Activated naive CD4-positive, alpha-beta T cell treated with anti-CD3 and anti-CD28 coated beads, Interleukin-2, amount 50 U/mL, for 24 hours (primary cell): ENCODE data around the gene ST7.

ENCODE experiments used
- H3K27ac Mint-ChIP-seq: one replicate; pipeline ENCODE4 v1.8.0; 2021; ENCODE audit warnings: mild to moderate bottlenecking, mixed read lengths
- H3K27me3 Mint-ChIP-seq: one replicate; pipeline ENCODE4 v1.8.0; 2021; ENCODE audit warnings: mixed read lengths
- H3K36me3 Mint-ChIP-seq: one replicate; pipeline ENCODE4 v1.8.0; 2021; ENCODE audit warnings: mixed read lengths
- H3K4me1 Mint-ChIP-seq: one replicate; pipeline ENCODE4 v1.8.0; 2021; ENCODE audit warnings: mixed read lengths
- H3K4me3 Mint-ChIP-seq: one replicate; pipeline ENCODE4 v1.8.0; 2021; ENCODE audit warnings: mild to moderate bottlenecking, mixed read lengths
- H3K9me3 Mint-ChIP-seq: one replicate; pipeline ENCODE4 v1.8.0; 2021; ENCODE audit warnings: mixed read lengths

ST7 gene

GRCh38 chr7:117135553-117135891 lies 182.2 kb downstream of the ST7 start:
- H3K9me3 Mint-ChIP-seq = no peaks in the 10 kb centered on the region
- no peaks in the 10 kb centered on the region for H3K4me1 Mint-ChIP-seq
- H3K4me3 Mint-ChIP-seq = no peak overlapping the region
- H3K27me3 Mint-ChIP-seq = no peaks in the 10 kb centered on the region
- H3K27ac Mint-ChIP-seq = no peak overlapping the region
- peaks cover 13% of the 10 kb centered on the region for H3K36me3 Mint-ChIP-seq

GRCh38 chr7:117137868-117138267 lies 184.6 kb downstream of the ST7 start:
- no peaks in the 10 kb centered on the region for H3K9me3 Mint-ChIP-seq
- H3K27me3 Mint-ChIP-seq = no peaks in the 10 kb centered on the region
- no peaks in the 10 kb centered on the region for H3K4me1 Mint-ChIP-seq
- H3K4me3 Mint-ChIP-seq = no peak overlapping the region
- H3K36me3 Mint-ChIP-seq = peaks cover 13% of the 10 kb centered on the region
- H3K27ac Mint-ChIP-seq = no peak overlapping the region

- H3K27ac Mint-ChIP-seq = no peak overlapping the region
- no peaks in the 10 kb centered on the region for H3K4me1 Mint-ChIP-seq
- no peaks in the 10 kb centered on the region for H3K27me3 Mint-ChIP-seq
- no peaks in the 10 kb centered on the region for H3K9me3 Mint-ChIP-seq
- peaks cover 17% of the 10 kb centered on the region for H3K36me3 Mint-ChIP-seq
- no peak overlapping the region for H3K4me3 Mint-ChIP-seq
Measured at GRCh38 chr7:117138495-117138894, 185.2 kb downstream of the ST7 start.

GRCh38 chr7:117138981-117139380 lies 185.7 kb downstream of the ST7 start:
- Mint-ChIP-seq H3K27ac (no peak overlapping the region), H3K9me3 (no peaks in the 10 kb centered on the region), H3K4me3 (no peak overlapping the region), H3K27me3 (no peaks in the 10 kb centered on the region), H3K36me3 (peaks cover 13% of the 10 kb centered on the region), H3K4me1 (no peaks in the 10 kb centered on the region)

GRCh38 chr7:117139397-117139984 lies 186.2 kb downstream of the ST7 start:
- no peak overlapping the region for H3K4me3 Mint-ChIP-seq
- H3K4me1 Mint-ChIP-seq = no peaks in the 10 kb centered on the region
- no peak overlapping the region for H3K27ac Mint-ChIP-seq
- H3K36me3 Mint-ChIP-seq = peaks cover 8% of the 10 kb centered on the region
- H3K27me3 Mint-ChIP-seq = no peaks in the 10 kb centered on the region
- H3K9me3 Mint-ChIP-seq = no peaks in the 10 kb centered on the region

- no peaks in the 10 kb centered on the region for H3K9me3 Mint-ChIP-seq
- H3K36me3 Mint-ChIP-seq = peaks cover 8% of the 10 kb centered on the region
- no peaks in the 10 kb centered on the region for H3K4me1 Mint-ChIP-seq
- no peak overlapping the region for H3K4me3 Mint-ChIP-seq
- no peaks in the 10 kb centered on the region for H3K27me3 Mint-ChIP-seq
- H3K27ac Mint-ChIP-seq = no peak overlapping the region
Measured at GRCh38 chr7:117140921-117141320, 187.6 kb downstream of the ST7 start.

- no peaks in the 10 kb centered on the region for H3K27me3 Mint-ChIP-seq
- H3K9me3 Mint-ChIP-seq = no peaks in the 10 kb centered on the region
Measured at GRCh38 chr7:117143066-117143465, 189.8 kb downstream of the ST7 start.

GRCh38 chr7:117143580-117143979 lies 190.3 kb downstream of the ST7 start:
- H3K4me3 Mint-ChIP-seq = no peak overlapping the region
- H3K36me3 Mint-ChIP-seq = peaks cover 7% of the 10 kb centered on the region
- no peak overlapping the region for H3K27ac Mint-ChIP-seq
- no peaks in the 10 kb centered on the region for H3K9me3 Mint-ChIP-seq
- no peaks in the 10 kb centered on the region for H3K4me1 Mint-ChIP-seq
- no peaks in the 10 kb centered on the region for H3K27me3 Mint-ChIP-seq

More at GRCh38 chr7:117143066-117143465, 189.8 kb downstream of the ST7 start:
- peaks cover 10% of the 10 kb centered on the region for H3K36me3 Mint-ChIP-seq
- peak overlapping the region; percentile 56 for H3K27ac Mint-ChIP-seq
- no peaks in the 10 kb centered on the region for H3K4me1 Mint-ChIP-seq
- H3K4me3 Mint-ChIP-seq = no peak overlapping the region

GRCh38 chr7:117145333-117145732 lies 192.0 kb downstream of the ST7 start:
- no peaks in the 10 kb centered on the region for H3K4me1 Mint-ChIP-seq
- H3K27ac Mint-ChIP-seq = no peak overlapping the region
- no peaks in the 10 kb centered on the region for H3K27me3 Mint-ChIP-seq
- no peaks in the 10 kb centered on the region for H3K9me3 Mint-ChIP-seq
- peaks cover 7% of the 10 kb centered on the region for H3K36me3 Mint-ChIP-seq
- no peak overlapping the region for H3K4me3 Mint-ChIP-seq

GRCh38 chr7:117146059-117146458 lies 192.8 kb downstream of the ST7 start:
- no peaks in the 10 kb centered on the region for H3K9me3 Mint-ChIP-seq
- no peaks in the 10 kb centered on the region for H3K4me1 Mint-ChIP-seq
- no peaks in the 10 kb centered on the region for H3K27me3 Mint-ChIP-seq
- H3K27ac Mint-ChIP-seq = peak overlapping the region; percentile 3
- peaks cover 7% of the 10 kb centered on the region for H3K36me3 Mint-ChIP-seq
- no peak overlapping the region for H3K4me3 Mint-ChIP-seq

GRCh38 chr7:117146511-117146910 lies 193.2 kb downstream of the ST7 start:
- Mint-ChIP-seq H3K27me3 (no peaks in the 10 kb centered on the region), H3K4me1 (no peaks in the 10 kb centered on the region), H3K27ac (no peak overlapping the region), H3K36me3 (peaks cover 7% of the 10 kb centered on the region), H3K4me3 (no peak overlapping the region), H3K9me3 (no peaks in the 10 kb centered on the region)

- Mint-ChIP-seq H3K4me3 (no peak overlapping the region), H3K36me3 (peaks cover 3% of the 10 kb centered on the region), H3K9me3 (no peaks in the 10 kb centered on the region), H3K27me3 (no peaks in the 10 kb centered on the region), H3K4me1 (no peaks in the 10 kb centered on the region), H3K27ac (no peak overlapping the region)
Measured at GRCh38 chr7:117148971-117149370, 195.7 kb downstream of the ST7 start.

GRCh38 chr7:117149692-117150091 lies 196.4 kb downstream of the ST7 start:
- H3K27me3 Mint-ChIP-seq = no peaks in the 10 kb centered on the region
- H3K4me3 Mint-ChIP-seq = no peak overlapping the region
- H3K4me1 Mint-ChIP-seq = no peaks in the 10 kb centered on the region
- no peak overlapping the region for H3K27ac Mint-ChIP-seq
- no peaks in the 10 kb centered on the region for H3K9me3 Mint-ChIP-seq
- peaks cover 3% of the 10 kb centered on the region for H3K36me3 Mint-ChIP-seq

GRCh38 chr7:117152213-117153007 lies 199.1 kb downstream of the ST7 start:
- Mint-ChIP-seq H3K27ac (no peak overlapping the region), H3K27me3 (no peaks in the 10 kb centered on the region), H3K4me1 (no peaks in the 10 kb centered on the region), H3K4me3 (no peak overlapping the region), H3K36me3 (peaks cover 1% of the 10 kb centered on the region), H3K9me3 (no peaks in the 10 kb centered on the region)

GRCh38 chr7:117153016-117153545 lies 199.8 kb downstream of the ST7 start:
- Mint-ChIP-seq H3K27ac (no peak overlapping the region), H3K36me3 (no peaks in the 10 kb centered on the region), H3K4me1 (no peaks in the 10 kb centered on the region), H3K9me3 (no peaks in the 10 kb centered on the region), H3K4me3 (no peak overlapping the region), H3K27me3 (no peaks in the 10 kb centered on the region)

- Mint-ChIP-seq H3K27me3 (no peaks in the 10 kb centered on the region), H3K9me3 (no peaks in the 10 kb centered on the region), H3K4me3 (no peak overlapping the region), H3K4me1 (no peaks in the 10 kb centered on the region), H3K36me3 (no peaks in the 10 kb centered on the region), H3K27ac (no peak overlapping the region)
Measured at GRCh38 chr7:117154721-117155120, 201.4 kb downstream of the ST7 start.
